HFF-Myc (cell line): Measurements from ENCODE around the gene TBC1D8.
"Not testable (repeated sequence)": the region's sequence is repeated elsewhere in the genome, so short reads cannot be mapped to it uniquely, and the experiment has no call there.

Source experiments
- DNase-seq: peaks from one replicate; pipeline ENCODE4 v3.0.0-alpha.2; 2011; ENCODE audit warnings: low read depth; ENCODE audit errors: extremely low read depth
- H3K4me3 ChIP-seq: replicated peaks from 2 replicates; pipeline ENCODE4 v1.5.1; 2011; ENCODE audit warnings: low read depth, mild to moderate bottlenecking, control low read depth, low read length
- TF ChIP-seq, protein P1 (sequence below): IDR thresholded peaks from 2 replicates; pipeline ENCODE4 v1.5.1; 2012; ENCODE audit warnings: mild to moderate bottlenecking, low read depth, low read length, control low read depth; ENCODE audit errors: missing control alignments

Gene TBC1D8

DNA sequence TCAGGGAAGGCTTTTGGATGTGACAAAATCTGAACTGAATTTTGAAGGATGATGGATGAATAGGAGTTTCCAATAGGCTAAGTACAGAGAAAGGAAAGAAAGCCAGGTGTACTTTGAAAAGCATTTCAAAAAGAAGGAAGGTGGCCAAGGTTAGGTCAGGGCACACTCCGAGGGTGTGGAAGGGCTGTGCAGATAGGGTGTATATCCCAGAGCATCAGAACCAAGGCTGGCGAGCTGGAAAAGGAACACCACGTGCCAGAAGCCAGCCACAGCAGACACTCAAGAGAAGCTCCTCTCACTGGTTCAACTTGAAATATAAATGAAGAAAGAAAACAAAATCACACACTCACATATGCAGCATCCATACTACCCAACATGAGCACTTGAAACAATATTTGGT, 98.1 kb downstream of the TBC1D8 start:
- DNase-seq, result no peak
- TF ChIP-seq, protein P1, sequence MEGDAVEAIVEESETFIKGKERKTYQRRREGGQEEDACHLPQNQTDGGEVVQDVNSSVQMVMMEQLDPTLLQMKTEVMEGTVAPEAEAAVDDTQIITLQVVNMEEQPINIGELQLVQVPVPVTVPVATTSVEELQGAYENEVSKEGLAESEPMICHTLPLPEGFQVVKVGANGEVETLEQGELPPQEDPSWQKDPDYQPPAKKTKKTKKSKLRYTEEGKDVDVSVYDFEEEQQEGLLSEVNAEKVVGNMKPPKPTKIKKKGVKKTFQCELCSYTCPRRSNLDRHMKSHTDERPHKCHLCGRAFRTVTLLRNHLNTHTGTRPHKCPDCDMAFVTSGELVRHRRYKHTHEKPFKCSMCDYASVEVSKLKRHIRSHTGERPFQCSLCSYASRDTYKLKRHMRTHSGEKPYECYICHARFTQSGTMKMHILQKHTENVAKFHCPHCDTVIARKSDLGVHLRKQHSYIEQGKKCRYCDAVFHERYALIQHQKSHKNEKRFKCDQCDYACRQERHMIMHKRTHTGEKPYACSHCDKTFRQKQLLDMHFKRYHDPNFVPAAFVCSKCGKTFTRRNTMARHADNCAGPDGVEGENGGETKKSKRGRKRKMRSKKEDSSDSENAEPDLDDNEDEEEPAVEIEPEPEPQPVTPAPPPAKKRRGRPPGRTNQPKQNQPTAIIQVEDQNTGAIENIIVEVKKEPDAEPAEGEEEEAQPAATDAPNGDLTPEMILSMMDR, result no peak
- H3K4me3 ChIP-seq, result no peak overlapping the region

DNA sequence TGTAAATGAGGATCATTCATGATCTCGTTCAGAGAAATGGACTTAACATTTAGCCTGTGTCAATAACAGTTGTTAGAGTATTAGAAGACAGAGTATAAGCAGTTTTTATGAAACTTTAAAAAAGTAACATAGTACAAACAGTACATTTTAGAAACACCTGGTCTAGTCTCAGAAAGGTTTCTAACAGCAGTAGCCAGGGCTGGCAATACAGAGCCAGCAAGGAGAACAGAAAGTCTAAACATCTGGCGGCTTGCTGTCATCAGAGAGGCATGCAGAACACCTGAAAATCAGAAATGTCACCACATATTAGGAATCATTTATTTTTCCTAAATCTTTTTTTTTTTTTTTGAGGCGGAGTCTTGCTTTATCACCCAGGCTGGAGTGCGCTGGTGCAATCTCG, 99.0 kb downstream of the TBC1D8 start:
- no peak overlapping the region for H3K4me3 ChIP-seq
- no peak for DNase-seq
- TF ChIP-seq, protein P1, result no peak

DNA sequence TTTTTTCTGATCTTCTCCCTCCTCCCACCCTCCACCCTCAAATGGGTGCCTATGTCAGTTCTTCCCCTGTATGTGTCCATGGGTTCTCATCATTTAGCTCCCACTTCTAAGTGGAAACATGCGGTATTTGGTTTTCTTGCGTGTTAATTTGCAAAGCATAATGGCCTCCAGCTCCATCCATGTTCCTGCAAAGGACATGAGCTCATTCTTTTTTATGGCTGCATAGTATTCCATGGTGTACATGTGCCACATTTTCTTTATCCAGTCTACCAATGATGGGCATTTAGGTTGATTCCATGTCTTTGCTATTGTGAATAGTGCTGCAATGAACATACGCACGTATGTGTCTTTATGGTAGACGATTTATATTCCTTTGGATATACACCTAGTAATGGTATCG, 100.3 kb downstream of the TBC1D8 start:
- DNase-seq, result not testable (repeated sequence)

GRCh38 chr2:101048756-101049155, 102.4 kb downstream of the TBC1D8 start:
- no peak overlapping the region for H3K4me3 ChIP-seq
- no peak for DNase-seq
- TF ChIP-seq, protein P1, result no peak

More for the DNA sequence above, 100.3 kb downstream of the TBC1D8 start:
- H3K4me3 ChIP-seq, result not testable (repeated sequence)

GRCh38 chr2:101047774-101048173, 103.4 kb downstream of the TBC1D8 start:
- no peak for DNase-seq
- H3K4me3 ChIP-seq, result no peak overlapping the region
- TF ChIP-seq, protein P1, result no peak

DNA sequence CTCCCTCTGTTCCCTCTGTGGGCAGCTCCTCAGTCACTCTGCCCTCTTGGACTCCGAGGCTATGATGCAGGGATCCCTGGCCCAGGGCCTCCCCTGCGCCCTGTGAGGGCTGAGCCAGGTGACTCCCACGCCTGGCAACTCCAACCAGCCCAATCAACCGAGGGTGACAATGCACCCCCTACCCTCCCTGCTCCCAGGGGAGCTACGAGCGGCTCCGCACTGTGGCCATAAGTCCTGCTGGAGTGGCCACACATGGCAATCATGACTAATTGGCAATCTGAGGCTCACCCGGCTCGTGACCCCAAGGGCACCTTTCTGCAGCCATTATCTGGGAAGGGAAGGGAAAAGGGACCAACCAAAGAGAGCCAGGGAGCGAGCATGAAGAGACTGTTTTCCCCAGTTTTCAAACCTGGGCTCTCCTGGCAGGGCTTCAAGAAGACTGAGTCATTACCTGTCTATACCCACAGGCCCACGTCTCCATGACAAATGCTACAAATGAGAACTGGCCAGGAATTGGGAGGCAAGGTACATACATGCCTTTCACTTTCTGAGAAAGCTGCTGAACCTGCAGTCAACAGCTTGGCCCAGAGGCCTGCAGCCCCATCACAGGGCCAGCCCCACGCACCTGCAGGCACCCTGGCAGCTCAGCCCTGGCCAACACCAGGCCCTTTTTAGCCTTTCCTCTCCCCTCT, 104.0 kb downstream of the TBC1D8 start:
- no peak overlapping the region for H3K4me3 ChIP-seq
- no peak for DNase-seq
- TF ChIP-seq, protein P1, result no peak

- no peak overlapping the region for H3K4me3 ChIP-seq
- TF ChIP-seq, protein P1, result no peak
- DNase-seq, result no peak
These were observed 105.9 kb downstream of the TBC1D8 start for GRCh38 chr2:101045330-101045729.
